DOHH2 (cell line): ENCODE measurements around the gene FMNL2.

Experiments
- H3F3A ChIP-seq: fragments of 200-600 bp; sonication (generic), shearing (Covaris generic); 2 replicates; pipeline ENCODE4 v1.6.0; 2016; ENCODE audit warnings: antibody characterized with exemption, mild to moderate bottlenecking; ENCODE audit not compliant: control insufficient read depth, insufficient read depth
- H3K27ac ChIP-seq: fragments of 200-600 bp; sonication (generic); 2 replicates; pipeline ENCODE4 v1.5.1; 2014; ENCODE audit warnings: low read depth, mild to moderate bottlenecking, low read length, moderate library complexity
- H3K27me3 ChIP-seq: fragments of 200-600 bp; sonication (generic); 2 replicates; pipeline ENCODE4 v1.6.1; 2014; ENCODE audit warnings: mild to moderate bottlenecking, low read length, mixed read lengths; ENCODE audit not compliant: control insufficient read depth
- H3K36me3 ChIP-seq: fragments of 200-600 bp; sonication (generic); 2 replicates; pipeline ENCODE4 v1.6.1; 2014; ENCODE audit warnings: mild to moderate bottlenecking, low read length, moderate library complexity, mixed read lengths; ENCODE audit not compliant: control insufficient read depth
- H3K4me1 ChIP-seq: fragments of 200-600 bp; sonication (generic); 2 replicates; pipeline ENCODE4 v1.6.1; 2014; ENCODE audit warnings: mild to moderate bottlenecking, low read length, mixed read lengths; ENCODE audit not compliant: control insufficient read depth
- H3K4me2 ChIP-seq: fragments of 200-600 bp; sonication (generic); 2 replicates; pipeline ENCODE4 v1.6.0; 2014; ENCODE audit warnings: mild to moderate bottlenecking, low read length, moderate library complexity
- H3K4me3 ChIP-seq: fragments of 200-600 bp; sonication (generic); 2 replicates; pipeline ENCODE4 v1.5.1; 2014; ENCODE audit warnings: mild to moderate bottlenecking, low read length, mixed read lengths
- H3K79me2 ChIP-seq: fragments of 200-600 bp; sonication (generic); 2 replicates; pipeline ENCODE4 v1.6.1; 2014; ENCODE audit warnings: mild to moderate bottlenecking, low read length, mixed read lengths; ENCODE audit not compliant: control insufficient read depth
- H3K9me2 ChIP-seq: fragments of 200-600 bp; sonication (generic); replicated peaks from 2 replicates; pipeline ENCODE4 v1.6.1; 2014; ENCODE audit warnings: mild to moderate bottlenecking, low read length, mixed read lengths; ENCODE audit not compliant: control insufficient read depth
- H3K9me3 ChIP-seq: fragments of 200-600 bp; sonication (generic); 2 replicates; pipeline ENCODE4 v1.6.1; 2014; ENCODE audit warnings: antibody characterized with exemption, low read length, mixed read lengths; ENCODE audit not compliant: control insufficient read depth, insufficient read depth
- H4K20me1 ChIP-seq: fragments of 200-600 bp; sonication (generic); 2 replicates; pipeline ENCODE4 v1.6.0; 2014; ENCODE audit warnings: low read depth, mild to moderate bottlenecking, antibody characterized with exemption, low read length, moderate library complexity; ENCODE audit not compliant: control insufficient read depth, insufficient read depth
- EZH2phosphoT487 ChIP-seq: fragments of 200-600 bp; sonication (generic); IDR thresholded peaks from 2 replicates; pipeline ENCODE4 v1.6.1; 2017; ENCODE audit warnings: borderline replicate concordance, mild to moderate bottlenecking, antibody characterized with exemption, low read length, moderate library complexity, mixed read lengths
- TF ChIP-seq, protein P1 (sequence below): fragments of 200-600 bp; sonication (generic); IDR thresholded peaks from one replicate; pipeline ENCODE4 v1.5.1; 2014; ENCODE audit warnings: antibody characterized with exemption, mild to moderate bottlenecking, low read depth, low read length; ENCODE audit not compliant: poor library complexity, severe bottlenecking

The FMNL2 gene

DNA sequence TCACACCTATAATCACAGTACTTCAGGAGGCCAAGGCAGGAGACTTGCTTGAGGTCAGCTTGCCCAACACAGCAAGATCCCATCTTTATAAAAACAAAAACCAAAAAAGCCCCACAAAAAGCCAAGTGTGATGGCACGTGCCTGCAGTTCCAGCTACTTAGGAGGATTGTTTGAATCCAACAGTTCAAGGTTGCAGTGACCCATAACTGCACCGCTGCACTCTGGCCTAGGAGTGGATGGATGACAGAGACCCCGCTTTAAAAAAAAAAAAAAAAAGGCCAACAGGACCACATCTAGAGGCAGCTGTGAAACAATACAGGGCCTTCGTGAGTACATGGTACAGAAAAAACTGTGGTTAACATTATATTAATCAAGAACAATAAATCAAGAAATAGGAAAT is 326.1 kb downstream of the FMNL2 start:
- Histone ChIP-seq H3K27ac (no peak overlapping the region), H4K20me1 (no peaks in the 10 kb centered on the region), H3K4me1 (no peaks in the 10 kb centered on the region), H3K36me3 (peaks cover 95% of the 10 kb centered on the region), H3K4me2 (no peak overlapping the region), H3F3A (peaks cover 4% of the 10 kb centered on the region), H3K4me3 (no peak overlapping the region), H3K9me2 (no peaks in the 10 kb centered on the region), H3K27me3 (no peaks in the 10 kb centered on the region), H3K9me3 (no peaks in the 10 kb centered on the region), H3K79me2 (no peaks in the 10 kb centered on the region)
- no peak for TF ChIP-seq EZH2phosphoT487
- TF ChIP-seq, protein P1, sequence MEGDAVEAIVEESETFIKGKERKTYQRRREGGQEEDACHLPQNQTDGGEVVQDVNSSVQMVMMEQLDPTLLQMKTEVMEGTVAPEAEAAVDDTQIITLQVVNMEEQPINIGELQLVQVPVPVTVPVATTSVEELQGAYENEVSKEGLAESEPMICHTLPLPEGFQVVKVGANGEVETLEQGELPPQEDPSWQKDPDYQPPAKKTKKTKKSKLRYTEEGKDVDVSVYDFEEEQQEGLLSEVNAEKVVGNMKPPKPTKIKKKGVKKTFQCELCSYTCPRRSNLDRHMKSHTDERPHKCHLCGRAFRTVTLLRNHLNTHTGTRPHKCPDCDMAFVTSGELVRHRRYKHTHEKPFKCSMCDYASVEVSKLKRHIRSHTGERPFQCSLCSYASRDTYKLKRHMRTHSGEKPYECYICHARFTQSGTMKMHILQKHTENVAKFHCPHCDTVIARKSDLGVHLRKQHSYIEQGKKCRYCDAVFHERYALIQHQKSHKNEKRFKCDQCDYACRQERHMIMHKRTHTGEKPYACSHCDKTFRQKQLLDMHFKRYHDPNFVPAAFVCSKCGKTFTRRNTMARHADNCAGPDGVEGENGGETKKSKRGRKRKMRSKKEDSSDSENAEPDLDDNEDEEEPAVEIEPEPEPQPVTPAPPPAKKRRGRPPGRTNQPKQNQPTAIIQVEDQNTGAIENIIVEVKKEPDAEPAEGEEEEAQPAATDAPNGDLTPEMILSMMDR: no peak

DNA sequence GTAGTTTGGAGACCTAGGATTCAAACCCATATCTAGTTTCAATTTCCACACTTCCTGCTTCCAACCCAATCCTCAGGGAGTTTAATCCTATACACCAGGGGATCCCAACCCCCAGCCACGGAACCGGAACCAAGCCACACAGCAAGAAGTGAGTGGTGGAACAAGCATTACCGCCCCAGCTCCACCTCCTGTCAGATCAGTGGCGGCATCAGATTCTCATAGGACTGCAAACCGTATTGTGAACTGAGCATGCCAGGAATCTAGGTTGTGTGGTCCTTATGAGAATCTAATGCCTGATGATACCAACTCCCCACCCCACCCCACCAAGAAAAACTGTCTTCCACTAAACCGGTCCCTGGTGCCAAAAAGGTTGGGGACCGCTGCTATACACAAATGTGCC is 329.8 kb downstream of the FMNL2 start:
- Histone ChIP-seq H3K27ac (no peak overlapping the region), H3K9me2 (no peaks in the 10 kb centered on the region), H3K4me1 (no peaks in the 10 kb centered on the region), H3K79me2 (no peaks in the 10 kb centered on the region), H3K36me3 (peaks cover 94% of the 10 kb centered on the region), H3K27me3 (no peaks in the 10 kb centered on the region), H3F3A (peaks cover 7% of the 10 kb centered on the region), H4K20me1 (no peaks in the 10 kb centered on the region), H3K4me3 (no peak overlapping the region), H3K4me2 (no peak overlapping the region), H3K9me3 (no peaks in the 10 kb centered on the region)
- no peak for TF ChIP-seq EZH2phosphoT487
- TF ChIP-seq, protein P1: no peak

DNA sequence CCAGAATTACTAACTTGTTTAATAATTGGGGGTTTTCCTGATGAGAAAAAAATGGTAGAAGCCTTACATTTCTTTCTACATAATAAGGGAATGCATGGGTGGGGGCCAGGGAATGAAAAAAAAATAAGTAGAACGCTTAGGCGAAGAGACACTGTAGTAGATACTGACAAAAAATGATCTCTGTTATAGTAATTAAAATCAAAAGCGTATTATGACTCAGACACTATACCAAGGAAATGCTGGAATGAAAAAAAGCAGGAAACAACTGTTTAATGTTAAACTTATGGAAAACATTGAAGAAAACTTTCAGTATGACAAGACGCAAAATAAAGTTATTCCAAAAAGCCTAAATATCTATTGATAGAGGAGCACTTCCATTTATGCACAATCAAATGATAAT is 339.4 kb downstream of the FMNL2 start:
- H3K9me3 ChIP-seq: no peaks in the 10 kb centered on the region
- H3K79me2 ChIP-seq: no peaks in the 10 kb centered on the region
- H3K4me2 ChIP-seq: no peak overlapping the region
- H3K4me3 ChIP-seq: no peak overlapping the region
- H3K9me2 ChIP-seq: no peaks in the 10 kb centered on the region
- no peak overlapping the region for H3K27ac ChIP-seq
- H3K27me3 ChIP-seq: no peaks in the 10 kb centered on the region
- H4K20me1 ChIP-seq: no peaks in the 10 kb centered on the region; the same call in 1 of the 2 replicates
- peaks cover 3% of the 10 kb centered on the region; the same call in 1 of the 2 replicates for H3F3A ChIP-seq
- H3K36me3 ChIP-seq: peaks cover 98% of the 10 kb centered on the region
- H3K4me1 ChIP-seq: no peaks in the 10 kb centered on the region
- TF ChIP-seq, protein P1: no peak
- no peak for TF ChIP-seq EZH2phosphoT487
